ENCODE data around the gene TNFRSF14. TPM values are rescaled to one million over a fixed set of nuclear protein-coding genes. Genes with fewer than 3 reads are reported as not detected.

The TNFRSF14 gene
- total and polyA plus RNA-seq, 9 of the 15 experiments (the other 6 are each of a cell fraction or from before 2014, with no cell fraction given), result 0.11 to 2.3 (median 0.68) TPM; not detected in 2

GRCh38 chr1:2584686-2585317 is 28.6 kb downstream of the TNFRSF14 start:
- peaks cover 8% of the 10 kb centered on the region; the same call in 1 of the 3 replicates for H3K79me2 ChIP-seq (ENCODE audit: control insufficient read depth, insufficient read depth, low read length)
- no peak overlapping the region for H3K27ac ChIP-seq (ENCODE audit: extremely low read depth, low read depth, low read length)
- H3K9ac ChIP-seq (ENCODE audit: insufficient read depth in 1 of 2, low read depth in 2 of 2, low read length in 2 of 2), result peak overlapping the region; percentile 79 to 95; a peak in 3 of 4 replicates
- in situ Hi-C loops (cut with MboI), result no loop called here
- H3K36me3 ChIP-seq (ENCODE audit: control insufficient read depth, insufficient read depth, low read length), result 0 out of 3 replicates have a peak, but pooled peaks cover 4% of the 10 kb centered on the region
- peak overlapping the region; percentile 90; the same call in 1 of the 2 replicates for H3K4me2 ChIP-seq (ENCODE audit: insufficient read depth, low read length)
- ChIA-PET POLR2A (interaction anchor here (0.6 to 3.0 kb wide), 10 partner anchors 11 to 1064 kb away, joined by 3 to 13 read pairs (median 4); partner anchors contain the start of genes PANK4 and TNFRSF14), CTCF (ENCODE audit: low intra/inter-chr PET ratio) (no interaction called here)
- no peaks in the 10 kb centered on the region for H3K9me3 ChIP-seq (replicated peaks; ENCODE audit: control insufficient read depth, insufficient read depth, low read depth, low read length)
- DNase-seq (ENCODE audit: extremely low read depth in 1 of 4, low spot score in 3 of 4) (no peak), ATAC-seq (no peak), FAIRE-seq (no peak)
- peak overlapping the region; percentile 71; the same call in 1 of the 2 replicates for H3K4me3 ChIP-seq
- no TSS peak for BruUV-seq (replicated peaks)
- intact Hi-C loops (cut with micrococcal nuclease), result loop anchor here (5.0 kb wide), 1 partner anchor 38 kb away; no protein-coding TSS in a partner anchor
- H3K27me3 ChIP-seq (ENCODE audit: control insufficient read depth in 2 of 2, insufficient read depth in 2 of 2, low read length in 2 of 2), result peaks cover 9 to 17% of the 10 kb centered on the region in 2 experiments
- TF ChIP-seq FOXA3 (CRISPR knock-in tag; conservative IDR thresholded peaks at IDR 0.05 in 1 of 2, IDR thresholded peaks at IDR 0.05 in 1 of 2) (0 out of 4 replicates have a peak, but pooled peaks of 1 of the 2 experiments have one; percentile 7), NR3C1 (CRISPR knock-in tag; IDR thresholded peaks at IDR 0.05) (no peak)
- H3K9me1 ChIP-seq (ENCODE audit: control insufficient read depth, insufficient read depth, low read length), result no peaks in the 10 kb centered on the region
- WGBS (ENCODE audit: insufficient coverage, low coverage, missing lambda C conversion rate), result 71% methylated on average over 10 of the region's 12 CpGs
- H3K4me1 ChIP-seq (replicated peaks in 1 of 2; ENCODE audit: control insufficient read depth in 2 of 2, insufficient read depth in 2 of 2, low read length in 2 of 2), result peaks cover 20 to 56% of the 10 kb centered on the region in 2 experiments
- no peaks in the 10 kb centered on the region for H4K20me1 ChIP-seq (replicated peaks; ENCODE audit: control insufficient read depth, insufficient read depth, low read length)
- H2AFZ ChIP-seq (ENCODE audit: low read depth, low read length), result no peak overlapping the region
